ENCODE measurements around the gene CUX1.
A peak's percentile ranks its signal among the peaks of the same experiment; 100 is the strongest.

The CUX1 gene

GRCh38 chr7:101937717-101938514, 120.5 kb downstream of the CUX1 start:
- DNase-seq (ENCODE audit: low spot score) (no peak), ATAC-seq (ENCODE audit: low read depth) (no peak)
- Histone ChIP-seq H3K27me3 (ENCODE audit: insufficient read depth, poor library complexity, severe bottlenecking) (no peaks in the 10 kb centered on the region), H3K27ac (ENCODE audit: poor library complexity, severe bottlenecking) (no peak overlapping the region), H3K4me1 (ENCODE audit: insufficient read depth, poor library complexity, severe bottlenecking) (peaks cover 22% of the 10 kb centered on the region), H3K36me3 (ENCODE audit: low read depth) (no peaks in the 10 kb centered on the region), H3K4me3 (ENCODE audit: severe bottlenecking) (no peak overlapping the region), H3K9me3 (ENCODE audit: severe bottlenecking) (no peaks in the 10 kb centered on the region)
- TF ChIP-seq CTCF (IDR thresholded peaks at IDR 0.05; ENCODE audit: poor library complexity, severe bottlenecking), result no peak

DNA sequence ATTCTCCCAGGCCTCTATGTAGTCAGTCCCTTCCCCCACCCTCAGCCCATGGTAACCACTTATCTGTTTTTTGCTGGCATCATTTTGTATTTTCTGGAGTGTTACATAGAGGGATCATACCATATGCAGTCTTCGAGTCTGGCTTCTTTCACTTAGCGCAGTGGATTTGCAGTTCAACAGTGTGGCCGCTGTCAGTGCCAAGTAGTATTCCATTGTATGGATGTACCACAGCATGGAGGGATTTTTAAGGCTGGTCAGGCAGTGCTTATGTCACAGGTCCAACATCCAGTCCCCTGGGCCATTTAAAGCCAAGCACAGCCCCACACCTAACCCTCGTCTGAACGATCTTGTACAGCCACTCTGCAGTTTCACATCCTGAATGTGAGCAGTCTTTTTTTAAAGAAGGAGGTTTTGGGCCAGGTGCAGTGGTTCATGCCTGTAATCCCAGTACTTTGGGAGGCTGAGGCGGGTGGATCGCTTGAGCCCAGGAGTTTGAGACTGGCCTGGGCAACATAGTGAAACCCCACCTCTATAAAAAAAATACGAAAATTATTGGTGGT, 121.8 kb downstream of the CUX1 start:
- Histone ChIP-seq H3K36me3 (ENCODE audit: low read depth) (no peaks in the 10 kb centered on the region), H3K4me3 (ENCODE audit: severe bottlenecking) (no peak overlapping the region), H3K27me3 (ENCODE audit: insufficient read depth, poor library complexity, severe bottlenecking) (no peaks in the 10 kb centered on the region), H3K27ac (ENCODE audit: poor library complexity, severe bottlenecking) (no peak overlapping the region), H3K4me1 (ENCODE audit: insufficient read depth, poor library complexity, severe bottlenecking) (peaks cover 27% of the 10 kb centered on the region), H3K9me3 (ENCODE audit: severe bottlenecking) (no peaks in the 10 kb centered on the region)
- peak; percentile 9 for DNase-seq (ENCODE audit: low spot score)
- ATAC-seq (ENCODE audit: low read depth), result no peak
- no peak for TF ChIP-seq CTCF (IDR thresholded peaks at IDR 0.05; ENCODE audit: poor library complexity, severe bottlenecking)

DNA sequence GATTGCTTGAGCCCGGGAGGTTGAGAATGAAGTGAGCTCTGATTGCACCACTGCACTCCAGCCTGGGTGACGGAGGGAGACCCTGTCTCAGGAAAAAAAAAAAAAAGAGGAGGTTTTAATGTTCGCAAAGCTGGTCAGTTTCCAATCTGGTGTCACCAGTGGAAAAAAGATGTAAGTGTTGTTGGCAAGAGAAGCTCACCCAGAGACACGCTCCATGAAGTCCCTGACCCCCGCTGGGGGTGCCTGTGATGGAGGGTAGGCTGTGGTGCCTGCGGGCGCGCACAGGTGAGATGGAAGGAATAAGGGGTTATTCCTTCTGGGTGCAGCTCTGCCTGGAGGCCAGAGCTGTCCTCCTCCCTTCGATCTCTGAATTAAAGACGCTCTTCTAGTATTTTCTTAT, 122.7 kb downstream of the CUX1 start:
- Histone ChIP-seq H3K36me3 (ENCODE audit: low read depth) (no peaks in the 10 kb centered on the region), H3K27ac (ENCODE audit: poor library complexity, severe bottlenecking) (no peak overlapping the region), H3K4me3 (ENCODE audit: severe bottlenecking) (no peak overlapping the region), H3K9me3 (ENCODE audit: severe bottlenecking) (no peaks in the 10 kb centered on the region), H3K4me1 (ENCODE audit: insufficient read depth, poor library complexity, severe bottlenecking) (peaks cover 27% of the 10 kb centered on the region), H3K27me3 (ENCODE audit: insufficient read depth, poor library complexity, severe bottlenecking) (no peaks in the 10 kb centered on the region)
- DNase-seq (ENCODE audit: low spot score) (peak; percentile 22), ATAC-seq (ENCODE audit: low read depth) (no peak)
- TF ChIP-seq CTCF (IDR thresholded peaks at IDR 0.05; ENCODE audit: poor library complexity, severe bottlenecking), result no peak

- DNase-seq (ENCODE audit: low spot score) (peak; percentile 17), ATAC-seq (ENCODE audit: low read depth) (no peak)
- TF ChIP-seq CTCF (IDR thresholded peaks at IDR 0.05; ENCODE audit: poor library complexity, severe bottlenecking), result no peak
Measured at GRCh38 chr7:101940830-101941229, 123.4 kb downstream of the CUX1 start.

More at GRCh38 chr7:101940830-101941229, 123.4 kb downstream of the CUX1 start:
- Histone ChIP-seq H3K36me3 (ENCODE audit: low read depth) (no peaks in the 10 kb centered on the region), H3K9me3 (ENCODE audit: severe bottlenecking) (no peaks in the 10 kb centered on the region), H3K4me3 (ENCODE audit: severe bottlenecking) (no peak overlapping the region), H3K27me3 (ENCODE audit: insufficient read depth, poor library complexity, severe bottlenecking) (no peaks in the 10 kb centered on the region), H3K27ac (ENCODE audit: poor library complexity, severe bottlenecking) (peak overlapping the region; percentile 87), H3K4me1 (ENCODE audit: insufficient read depth, poor library complexity, severe bottlenecking) (peaks cover 27% of the 10 kb centered on the region)

Measured in RWPE2 (cell line).